Esophagus muscularis mucosa (tissue), 4 donors: ENCODE measurements around the gene HOXA2. TPM values are rescaled to one million over a fixed set of nuclear protein-coding genes. Genes with fewer than 3 reads are reported as not detected.

Experiments
- DNase-seq: peaks from one replicate; pipeline ENCODE4 v3.0.0-alpha.2; 2017; ENCODE audit errors: extremely low spot score
- H3K27ac ChIP-seq, 4 donors: fragments of 200-600 bp; sonication (generic); replicated peaks in 1 of 4; 1 replicate in 3 of 4; 2 replicates in 1 of 4; pipeline ENCODE4 v1.5.1; 2016 to 2019; ENCODE audit warnings: mild to moderate bottlenecking in 1 of 4
- H3K27me3 ChIP-seq, 4 donors: fragments of 200-600 bp; sonication (generic); one replicate each; pipeline versions ENCODE4 v1.5.1 to v1.6.0; 2016 to 2019
- H3K36me3 ChIP-seq, 4 donors: fragments of 200-600 bp; sonication (generic); one replicate each; pipeline ENCODE4 v1.5.1; 2016 to 2019
- H3K4me1 ChIP-seq, 4 donors: fragments of 200-600 bp; sonication (generic); one replicate each; pipeline ENCODE4 v1.5.1; 2016 to 2019
- H3K4me3 ChIP-seq, 4 donors: fragments of 200-600 bp; sonication (generic); 1 replicate in 2 of 4; 2 replicates in 2 of 4; pipeline ENCODE4 v1.5.1; 2016 to 2019; ENCODE audit warnings: mild to moderate bottlenecking in 4 of 4, moderate library complexity in 1 of 4
- H3K9me3 ChIP-seq, 4 donors: fragments of 200-600 bp; sonication (generic); 1 replicate in 3 of 4; 2 replicates in 1 of 4; pipeline ENCODE4 v1.5.1; 2016 to 2019
- CTCF ChIP-seq, 3 experiments: fragments of 200-600 bp in 2 of 3; fragments of 450-650 bp in 1 of 3; sonication (generic) in 2 of 3; IDR thresholded peaks; one replicate each; pipeline ENCODE4 v1.5.1; 2017 to 2019; ENCODE audit warnings: antibody characterized with exemption in 3 of 3, mild to moderate bottlenecking in 2 of 3, moderate library complexity in 1 of 3
- EP300 ChIP-seq: sonication (generic); formaldehyde crosslinking; IDR thresholded peaks from one replicate; pipeline ENCODE4 v1.6.1; 2017; ENCODE audit warnings: antibody characterized with exemption
- POLR2A ChIP-seq: fragments of 450-650 bp; IDR thresholded peaks from one replicate; pipeline ENCODE4 v1.6.1; 2017; ENCODE audit warnings: antibody characterized with exemption, moderate library complexity, mild to moderate bottlenecking, low read depth
- POLR2AphosphoS5 ChIP-seq, 2 donors: sonication (generic); formaldehyde crosslinking; IDR thresholded peaks; one replicate each; pipeline ENCODE4 v1.6.1; 2017; ENCODE audit warnings: antibody characterized with exemption in 2 of 2
- WGBS: methylation state at CpG from one replicate; pipeline ENCODE4 v1.1.5; 2018; 5-methylcytosine and 5-hydroxymethylcytosine counted together
- intact Hi-C: fragments of 100-400 bp; cut with DNase I; formaldehyde crosslinking; loops from one replicate; pipeline ENCODE4 v1.15.1; 2023
- total RNA-seq, 4 donors: library from RNA; depleted of rRNA; stranded (reverse); fragments of >200 nt; gene quantifications; one replicate each; pipeline versions ENCODE4 v1.1.0 to v1.2.1, GENCODE V29; 2016

HOXA2 gene
- total RNA-seq, 4 donors from 2014 or later: 3.3 to 5.4 (median 4.4) TPM

GRCh38 chr7:27143950-27144780 is 41.7 kb upstream of the HOXA2 start:
- Histone ChIP-seq H3K4me3 (peak overlapping the region; percentile 83 to 96 (median 90)), H3K27ac (peak overlapping the region in 3 of 4 donors; percentile 24 to 99 (median 96)), H3K27me3 (peaks cover 0 to 50% (median 13%) of the 10 kb centered on the region in 4 donors), H3K4me1 (peaks cover 21 to 37% (median 33%) of the 10 kb centered on the region in 4 donors), H3K36me3 (no peaks in the 10 kb centered on the region), H3K9me3 (no peaks in the 10 kb centered on the region)
- intact Hi-C loops: loop anchor here (2.0 to 10.0 kb wide), 4 partner anchors 45 to 939 kb away; partner anchors contain the start of genes CBX3 and HNRNPA2B1
- TF ChIP-seq POLR2AphosphoS5 (IDR thresholded peaks at IDR 0.05): no peak
- no peak for DNase-seq
- WGBS: 43% methylated on average over 36 of the region's 40 CpGs

GRCh38 chr7:27143023-27143949 is 40.8 kb upstream of the HOXA2 start, which contains the start of gene HOXA5:
TSS of gene HOXA5 (minus strand) at chr7:27143681. CDS start at chr7:27143607, 74 bp downstream.
- TF ChIP-seq EP300 (peak; percentile 66), POLR2A (peak; percentile 25), CTCF (IDR thresholded peaks at IDR 0.05) (peak; percentile 95 to 98 (median 95)), POLR2AphosphoS5 (IDR thresholded peaks at IDR 0.05) (peak; percentile 98 to 99)
- WGBS: 14% methylated on average over 35 of the region's 86 CpGs
- H3K9me3 ChIP-seq: no peaks in the 10 kb centered on the region
- peaks cover 19 to 43% (median 41%) of the 10 kb centered on the region in 4 donors for H3K4me1 ChIP-seq
- no peaks in the 10 kb centered on the region for H3K36me3 ChIP-seq
- intact Hi-C loops: loop anchor here (2.0 to 10.0 kb wide), 4 partner anchors 44 to 938 kb away; partner anchors contain the start of genes CBX3 and HNRNPA2B1
- peak; percentile 94 for DNase-seq
- H3K27ac ChIP-seq: peak within 1 kb of the TSS; percentile 96 to 99 (median 99)
- H3K4me3 ChIP-seq: peak within 1 kb of the TSS; percentile 83 to 96 (median 90)
- H3K27me3 ChIP-seq: peaks cover 0 to 42% (median 13%) of the 10 kb centered on the region in 4 donors

DNA sequence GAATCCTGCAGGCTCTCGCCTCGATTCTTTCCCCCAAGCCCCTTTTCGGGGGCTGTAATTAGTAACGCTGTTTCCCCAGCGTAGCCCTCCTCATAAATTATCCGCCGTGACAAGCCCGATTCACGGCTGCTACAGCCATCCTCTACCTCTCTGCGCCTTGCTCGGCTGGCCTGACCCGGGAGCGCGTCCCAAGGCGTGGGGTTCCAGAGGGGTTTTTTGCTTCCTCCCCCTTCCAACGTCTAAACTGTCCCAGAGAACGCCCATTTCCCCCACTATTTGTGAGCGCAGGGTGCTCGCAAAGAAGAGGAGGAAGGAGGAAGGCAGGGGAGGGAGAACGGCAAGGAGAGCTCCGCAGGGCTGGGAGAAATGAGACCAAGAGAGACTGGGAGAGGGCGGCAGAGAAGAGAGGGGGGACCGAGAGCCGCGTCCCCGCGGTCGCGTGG is 40.1 kb upstream of the HOXA2 start:
- Histone ChIP-seq H3K27me3 (peaks cover 0 to 35% (median 9%) of the 10 kb centered on the region in 4 donors), H3K36me3 (no peaks in the 10 kb centered on the region), H3K9me3 (no peaks in the 10 kb centered on the region), H3K4me1 (peaks cover 14 to 45% (median 41%) of the 10 kb centered on the region in 4 donors), H3K27ac (peak overlapping the region; percentile 96 to 99 (median 99)), H3K4me3 (peak overlapping the region; percentile 83 to 96 (median 90))
- no peak for DNase-seq
- WGBS: 7% methylated on average over 29 of the region's 29 CpGs
- TF ChIP-seq EP300 (no peak), POLR2AphosphoS5 (IDR thresholded peaks at IDR 0.05) (no peak), CTCF (IDR thresholded peaks at IDR 0.05) (no peak), POLR2A (no peak)
- intact Hi-C loops: loop anchor here (2.0 to 10.0 kb wide), 4 partner anchors 44 to 938 kb away; partner anchors contain the start of genes CBX3 and HNRNPA2B1

DNA sequence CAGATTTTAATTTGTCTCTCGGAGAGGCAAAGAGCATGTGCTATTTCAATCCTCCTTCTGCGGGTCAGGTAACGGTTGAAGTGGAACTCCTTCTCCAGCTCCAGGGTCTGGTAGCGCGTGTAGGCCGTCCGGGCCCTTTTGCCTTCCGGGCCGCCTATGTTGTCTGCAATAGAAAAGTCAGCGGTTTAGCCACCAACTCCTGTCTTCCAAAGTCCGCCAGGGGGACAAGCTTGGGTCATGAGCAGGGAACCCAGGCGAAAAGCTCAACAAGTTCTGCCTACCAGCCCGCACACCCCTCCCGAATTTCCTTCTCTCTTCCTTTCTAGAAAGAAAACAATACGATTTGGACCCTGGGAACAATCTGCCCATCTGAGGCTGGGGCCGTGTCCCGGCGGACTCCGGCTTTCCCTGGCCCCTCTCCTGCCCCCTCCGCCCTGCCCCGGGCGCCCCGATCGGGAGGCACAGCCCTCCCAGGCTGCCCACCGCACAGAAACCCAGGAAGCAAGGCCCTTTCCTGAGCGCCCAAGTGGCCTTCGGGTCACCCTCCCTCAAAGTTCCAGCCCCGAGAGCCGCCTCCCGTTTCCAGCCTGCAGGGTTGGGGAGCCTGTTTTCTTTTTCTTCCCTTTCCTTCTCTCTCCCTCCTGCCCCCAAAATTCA is 39.6 kb upstream of the HOXA2 start:
- 22% methylated on average over 23 of the region's 30 CpGs for WGBS
- TF ChIP-seq CTCF (IDR thresholded peaks at IDR 0.05): peak in 2 of 3 experiments; percentile 24 to 43
- TF ChIP-seq POLR2A: no peak
- TF ChIP-seq POLR2AphosphoS5 (IDR thresholded peaks at IDR 0.05): peak; percentile 3 to 50
- no peaks in the 10 kb centered on the region for H3K36me3 ChIP-seq
- H3K27ac ChIP-seq: peak overlapping the region; percentile 96 to 99 (median 99)
- peaks cover 11 to 51% (median 41%) of the 10 kb centered on the region in 4 donors for H3K4me1 ChIP-seq
- no peaks in the 10 kb centered on the region for H3K9me3 ChIP-seq
- DNase-seq: no peak
- H3K4me3 ChIP-seq: peak overlapping the region; percentile 83 to 96 (median 90)
- H3K27me3 ChIP-seq: peaks cover 0 to 30% (median 6%) of the 10 kb centered on the region in 4 donors
- intact Hi-C loops: loop anchor here (2.0 to 10.0 kb wide), 4 partner anchors 43 to 937 kb away; partner anchors contain the start of genes CBX3 and HNRNPA2B1
